PFSK-1 (cell line): ENCODE data around the gene TMEM200B. TPM values are rescaled to one million over a fixed set of nuclear protein-coding genes. Genes with fewer than 3 reads are reported as not detected.

Experiments
- FOXP2 ChIP-seq: optimal IDR thresholded peaks from 2 replicates; pipeline ENCODE3; 2011; ENCODE audit warnings: borderline replicate concordance, control low read depth, inconsistent platforms; ENCODE audit not compliant: insufficient read depth; ENCODE audit errors: extremely low read length, extremely low read depth
- POLR2AphosphoS5 ChIP-seq: IDR thresholded peaks from 2 replicates; pipeline ENCODE4 v1.6.1; 2012; ENCODE audit warnings: low read depth, mild to moderate bottlenecking, control low read depth, low read length, moderate library complexity
- SIN3A ChIP-seq: IDR thresholded peaks from 2 replicates; pipeline ENCODE4 v1.6.1; 2012; ENCODE audit warnings: mild to moderate bottlenecking, low read length, moderate library complexity, borderline replicate concordance; ENCODE audit not compliant: insufficient read depth
- TAF1 ChIP-seq: IDR thresholded peaks from 2 replicates; pipeline ENCODE4 v1.6.1; 2012; ENCODE audit warnings: low read length, control low read depth, borderline replicate concordance; ENCODE audit not compliant: insufficient read depth
- polyA plus RNA-seq: library from polyadenylated mRNA; unstranded; fragments of >200 nt; gene quantifications from one replicate; pipeline ENCODE4 v1.2.1, GENCODE V29; 2012; ENCODE audit warnings: low read depth, missing spikeins; ENCODE audit not compliant: insufficient read length
- TF ChIP-seq, protein P1 (sequence below), 2 experiments: IDR thresholded peaks; 2 replicates each; pipeline versions ENCODE4 v1.6.1 to v1.8.0; 2011 to 2012; ENCODE audit warnings: low read depth in 2 of 2, low read length in 2 of 2, control low read depth in 1 of 2, inconsistent platforms in 1 of 2, mild to moderate bottlenecking in 1 of 2, moderate library complexity in 1 of 2; ENCODE audit not compliant: insufficient read depth in 1 of 2

Gene TMEM200B
- not detected for polyA plus RNA-seq

DNA sequence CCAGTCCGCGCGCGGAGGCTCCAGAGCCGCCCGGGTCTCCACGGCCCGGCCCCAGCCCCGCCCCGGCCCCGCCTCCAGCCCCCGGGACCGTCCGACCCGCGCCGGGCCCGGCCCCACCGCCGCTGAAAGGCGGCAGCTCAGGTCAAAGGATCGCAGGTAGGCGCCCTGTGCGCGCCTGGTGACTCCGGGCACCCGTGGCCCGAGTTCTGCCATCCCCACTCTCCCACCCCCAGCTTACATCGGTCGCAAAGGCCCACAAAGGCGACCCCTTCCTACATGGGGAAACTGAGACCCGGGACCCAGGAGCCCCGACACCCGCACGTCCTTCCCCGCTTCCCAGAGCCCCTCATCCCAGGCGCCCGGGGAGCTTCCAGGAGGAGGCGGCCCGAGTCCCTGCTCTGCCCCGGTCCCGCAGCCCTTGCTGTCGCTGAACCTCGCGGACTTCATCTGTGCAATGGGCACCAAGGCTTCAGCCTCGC, at the start of gene TMEM200B:
Gene TMEM200B (minus strand): TSS at position 17 of the 479 bp plus-strand sequence. CDS start 2,075 bp downstream, outside the sequence.
- TF ChIP-seq SIN3A (no peak), FOXP2 (peak; percentile 6), TAF1 (no peak), POLR2AphosphoS5 (no peak)
- TF ChIP-seq, protein P1, sequence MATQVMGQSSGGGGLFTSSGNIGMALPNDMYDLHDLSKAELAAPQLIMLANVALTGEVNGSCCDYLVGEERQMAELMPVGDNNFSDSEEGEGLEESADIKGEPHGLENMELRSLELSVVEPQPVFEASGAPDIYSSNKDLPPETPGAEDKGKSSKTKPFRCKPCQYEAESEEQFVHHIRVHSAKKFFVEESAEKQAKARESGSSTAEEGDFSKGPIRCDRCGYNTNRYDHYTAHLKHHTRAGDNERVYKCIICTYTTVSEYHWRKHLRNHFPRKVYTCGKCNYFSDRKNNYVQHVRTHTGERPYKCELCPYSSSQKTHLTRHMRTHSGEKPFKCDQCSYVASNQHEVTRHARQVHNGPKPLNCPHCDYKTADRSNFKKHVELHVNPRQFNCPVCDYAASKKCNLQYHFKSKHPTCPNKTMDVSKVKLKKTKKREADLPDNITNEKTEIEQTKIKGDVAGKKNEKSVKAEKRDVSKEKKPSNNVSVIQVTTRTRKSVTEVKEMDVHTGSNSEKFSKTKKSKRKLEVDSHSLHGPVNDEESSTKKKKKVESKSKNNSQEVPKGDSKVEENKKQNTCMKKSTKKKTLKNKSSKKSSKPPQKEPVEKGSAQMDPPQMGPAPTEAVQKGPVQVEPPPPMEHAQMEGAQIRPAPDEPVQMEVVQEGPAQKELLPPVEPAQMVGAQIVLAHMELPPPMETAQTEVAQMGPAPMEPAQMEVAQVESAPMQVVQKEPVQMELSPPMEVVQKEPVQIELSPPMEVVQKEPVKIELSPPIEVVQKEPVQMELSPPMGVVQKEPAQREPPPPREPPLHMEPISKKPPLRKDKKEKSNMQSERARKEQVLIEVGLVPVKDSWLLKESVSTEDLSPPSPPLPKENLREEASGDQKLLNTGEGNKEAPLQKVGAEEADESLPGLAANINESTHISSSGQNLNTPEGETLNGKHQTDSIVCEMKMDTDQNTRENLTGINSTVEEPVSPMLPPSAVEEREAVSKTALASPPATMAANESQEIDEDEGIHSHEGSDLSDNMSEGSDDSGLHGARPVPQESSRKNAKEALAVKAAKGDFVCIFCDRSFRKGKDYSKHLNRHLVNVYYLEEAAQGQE (IDR thresholded peaks at IDR 0.05; ENCODE audit: insufficient read depth in 1 of 2, low read depth in 2 of 2, low read length in 2 of 2) = no peak

DNA sequence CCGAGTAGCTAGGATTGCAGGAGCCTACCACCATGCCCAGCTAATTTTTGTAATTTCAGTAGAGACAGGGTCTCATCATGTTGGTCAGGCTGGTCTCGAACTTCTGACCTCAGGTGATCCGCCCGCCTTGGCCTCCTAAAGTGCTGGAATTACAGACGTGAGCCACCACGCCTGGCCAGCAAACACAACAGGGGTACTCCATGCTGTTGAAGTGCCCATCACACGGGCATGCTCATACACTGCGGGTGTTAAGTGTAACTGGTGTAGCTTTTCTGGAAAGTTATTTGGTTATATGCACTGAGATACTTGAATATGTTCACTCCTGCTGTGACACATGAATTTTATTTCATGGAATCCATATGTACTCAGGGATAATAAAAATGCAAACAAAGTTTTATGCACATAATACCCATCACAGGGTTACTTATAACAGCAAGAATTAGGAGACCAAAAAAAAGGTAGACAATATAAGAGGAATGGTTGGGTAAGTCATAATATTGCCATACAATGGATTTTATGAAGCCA, 48.8 kb upstream of the TMEM200B start:
- TF ChIP-seq FOXP2 (no peak), POLR2AphosphoS5 (no peak), SIN3A (no peak), TAF1 (no peak)
- TF ChIP-seq, protein P1 (IDR thresholded peaks at IDR 0.05; ENCODE audit: insufficient read depth in 1 of 2, low read depth in 2 of 2, low read length in 2 of 2) = no peak

DNA sequence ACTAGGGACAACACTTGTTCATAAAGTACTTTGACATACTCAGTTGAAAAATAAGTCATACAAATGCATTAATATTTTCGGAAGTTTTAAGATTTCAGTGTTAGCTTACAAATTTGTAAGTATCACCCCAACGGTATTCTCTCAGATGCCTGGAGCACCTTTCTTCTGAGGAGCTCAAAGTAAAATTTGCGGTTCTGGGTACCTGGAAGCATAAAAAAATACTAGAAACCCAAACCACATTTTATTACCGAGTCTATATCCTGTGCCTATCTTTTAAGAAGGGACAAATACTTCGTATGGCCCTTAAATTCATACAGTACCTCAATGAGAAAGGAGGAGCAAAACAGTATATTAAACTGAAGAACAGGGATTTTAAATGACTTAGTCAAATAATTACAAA, 47.8 kb upstream of the TMEM200B start:
- TF ChIP-seq POLR2AphosphoS5 = no peak
- TF ChIP-seq TAF1 = no peak
- TF ChIP-seq FOXP2 = no peak
- TF ChIP-seq, protein P1 (IDR thresholded peaks at IDR 0.05; ENCODE audit: insufficient read depth in 1 of 2, low read depth in 2 of 2, low read length in 2 of 2) = no peak

DNA sequence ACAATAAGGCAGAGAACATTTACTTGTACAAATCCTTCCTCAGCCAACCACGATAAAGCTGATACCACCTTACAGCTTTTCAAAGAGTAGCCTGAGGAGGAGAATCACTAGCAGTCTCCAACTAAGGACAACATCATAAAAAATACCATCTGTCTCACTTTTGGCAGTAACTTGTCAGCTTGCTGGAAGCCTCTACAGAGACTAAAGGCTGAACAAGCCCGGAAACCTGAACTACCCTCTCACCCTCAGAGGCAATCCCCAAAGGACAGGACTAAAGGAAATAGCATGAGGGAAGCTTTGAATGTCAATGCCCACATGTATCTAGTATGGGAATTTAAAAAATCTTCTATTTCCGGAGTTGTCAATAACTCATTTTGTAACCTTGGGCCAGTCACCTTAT, 47.4 kb upstream of the TMEM200B start:
- TF ChIP-seq SIN3A = no peak
- no peak for TF ChIP-seq TAF1
- TF ChIP-seq, protein P1 (IDR thresholded peaks at IDR 0.05; ENCODE audit: insufficient read depth in 1 of 2, low read depth in 2 of 2, low read length in 2 of 2) = no peak
- no peak for TF ChIP-seq POLR2AphosphoS5

DNA sequence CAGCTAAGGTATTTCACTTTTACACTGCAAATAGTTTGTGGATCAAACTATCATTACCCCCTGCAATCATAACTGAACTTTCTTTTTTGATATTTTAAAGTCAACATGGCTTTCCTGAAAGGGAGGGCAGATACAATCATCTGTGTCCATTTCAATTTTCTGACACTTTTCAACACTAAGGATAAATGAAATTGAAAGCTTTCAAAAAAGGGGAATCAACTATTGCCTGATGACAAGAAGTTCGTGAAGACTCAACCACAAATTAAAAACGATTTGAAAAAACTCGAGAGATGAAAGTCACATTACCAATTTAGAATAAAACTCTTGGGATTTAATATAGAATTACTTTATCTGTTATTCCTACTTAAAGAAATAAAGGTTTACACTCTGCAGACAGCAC, 46.3 kb upstream of the TMEM200B start:
- TF ChIP-seq, protein P1 (IDR thresholded peaks at IDR 0.05; ENCODE audit: insufficient read depth in 1 of 2, low read depth in 2 of 2, low read length in 2 of 2) = no peak
- TF ChIP-seq SIN3A (no peak), FOXP2 (no peak), POLR2AphosphoS5 (no peak), TAF1 (no peak)
